Panc1 (cell line): ENCODE measurements around the gene RPN1.

Experiments used
- POLR2AphosphoS5 ChIP-seq: IDR thresholded peaks from 2 replicates; pipeline ENCODE4 v1.6.1; 2012; ENCODE audit warnings: mild to moderate bottlenecking, low read depth, low read length, moderate library complexity
- TF ChIP-seq, protein P1 (sequence below): fragments of 450-650 bp; IDR thresholded peaks from 2 replicates; pipeline ENCODE4 v1.5.1; 2017; ENCODE audit warnings: mild to moderate bottlenecking
- TF ChIP-seq, protein P2 (sequence below), 2 experiments: IDR thresholded peaks; 2 replicates each; pipeline ENCODE4 v1.6.1; 2011 to 2012; ENCODE audit warnings: low read depth in 2 of 2, control low read depth in 1 of 2, low read length in 1 of 2, mild to moderate bottlenecking in 1 of 2, moderate library complexity in 1 of 2; ENCODE audit not compliant: insufficient read depth in 1 of 2

DNA sequence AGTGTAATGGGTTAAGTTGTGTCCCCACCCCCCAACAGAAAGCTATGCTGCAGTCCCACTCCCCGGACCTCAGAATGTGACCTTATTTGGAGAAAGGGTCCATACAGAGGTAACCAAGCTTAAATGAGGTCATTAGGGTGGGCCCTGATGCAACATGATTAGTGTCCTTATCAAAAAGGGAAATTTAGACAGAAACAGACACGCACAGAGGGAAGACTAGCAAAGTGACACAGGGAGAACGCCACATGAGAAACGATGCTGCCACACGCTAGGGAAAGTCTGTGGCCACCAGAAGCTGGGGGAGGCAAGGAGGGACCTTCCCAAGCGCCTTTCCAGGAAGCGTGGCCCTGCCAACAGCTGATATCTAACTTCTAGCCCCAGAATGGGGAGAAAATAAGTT is 65.4 kb downstream of the RPN1 start:
- TF ChIP-seq, protein P1, sequence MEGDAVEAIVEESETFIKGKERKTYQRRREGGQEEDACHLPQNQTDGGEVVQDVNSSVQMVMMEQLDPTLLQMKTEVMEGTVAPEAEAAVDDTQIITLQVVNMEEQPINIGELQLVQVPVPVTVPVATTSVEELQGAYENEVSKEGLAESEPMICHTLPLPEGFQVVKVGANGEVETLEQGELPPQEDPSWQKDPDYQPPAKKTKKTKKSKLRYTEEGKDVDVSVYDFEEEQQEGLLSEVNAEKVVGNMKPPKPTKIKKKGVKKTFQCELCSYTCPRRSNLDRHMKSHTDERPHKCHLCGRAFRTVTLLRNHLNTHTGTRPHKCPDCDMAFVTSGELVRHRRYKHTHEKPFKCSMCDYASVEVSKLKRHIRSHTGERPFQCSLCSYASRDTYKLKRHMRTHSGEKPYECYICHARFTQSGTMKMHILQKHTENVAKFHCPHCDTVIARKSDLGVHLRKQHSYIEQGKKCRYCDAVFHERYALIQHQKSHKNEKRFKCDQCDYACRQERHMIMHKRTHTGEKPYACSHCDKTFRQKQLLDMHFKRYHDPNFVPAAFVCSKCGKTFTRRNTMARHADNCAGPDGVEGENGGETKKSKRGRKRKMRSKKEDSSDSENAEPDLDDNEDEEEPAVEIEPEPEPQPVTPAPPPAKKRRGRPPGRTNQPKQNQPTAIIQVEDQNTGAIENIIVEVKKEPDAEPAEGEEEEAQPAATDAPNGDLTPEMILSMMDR: no peak
- TF ChIP-seq, protein P2, sequence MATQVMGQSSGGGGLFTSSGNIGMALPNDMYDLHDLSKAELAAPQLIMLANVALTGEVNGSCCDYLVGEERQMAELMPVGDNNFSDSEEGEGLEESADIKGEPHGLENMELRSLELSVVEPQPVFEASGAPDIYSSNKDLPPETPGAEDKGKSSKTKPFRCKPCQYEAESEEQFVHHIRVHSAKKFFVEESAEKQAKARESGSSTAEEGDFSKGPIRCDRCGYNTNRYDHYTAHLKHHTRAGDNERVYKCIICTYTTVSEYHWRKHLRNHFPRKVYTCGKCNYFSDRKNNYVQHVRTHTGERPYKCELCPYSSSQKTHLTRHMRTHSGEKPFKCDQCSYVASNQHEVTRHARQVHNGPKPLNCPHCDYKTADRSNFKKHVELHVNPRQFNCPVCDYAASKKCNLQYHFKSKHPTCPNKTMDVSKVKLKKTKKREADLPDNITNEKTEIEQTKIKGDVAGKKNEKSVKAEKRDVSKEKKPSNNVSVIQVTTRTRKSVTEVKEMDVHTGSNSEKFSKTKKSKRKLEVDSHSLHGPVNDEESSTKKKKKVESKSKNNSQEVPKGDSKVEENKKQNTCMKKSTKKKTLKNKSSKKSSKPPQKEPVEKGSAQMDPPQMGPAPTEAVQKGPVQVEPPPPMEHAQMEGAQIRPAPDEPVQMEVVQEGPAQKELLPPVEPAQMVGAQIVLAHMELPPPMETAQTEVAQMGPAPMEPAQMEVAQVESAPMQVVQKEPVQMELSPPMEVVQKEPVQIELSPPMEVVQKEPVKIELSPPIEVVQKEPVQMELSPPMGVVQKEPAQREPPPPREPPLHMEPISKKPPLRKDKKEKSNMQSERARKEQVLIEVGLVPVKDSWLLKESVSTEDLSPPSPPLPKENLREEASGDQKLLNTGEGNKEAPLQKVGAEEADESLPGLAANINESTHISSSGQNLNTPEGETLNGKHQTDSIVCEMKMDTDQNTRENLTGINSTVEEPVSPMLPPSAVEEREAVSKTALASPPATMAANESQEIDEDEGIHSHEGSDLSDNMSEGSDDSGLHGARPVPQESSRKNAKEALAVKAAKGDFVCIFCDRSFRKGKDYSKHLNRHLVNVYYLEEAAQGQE (IDR thresholded peaks at IDR 0.05; ENCODE audit: insufficient read depth in 1 of 2, low read depth in 2 of 2, low read length in 1 of 2): no peak
- TF ChIP-seq POLR2AphosphoS5: no peak
